Mucosa of gallbladder (tissue), 1 donor: ENCODE data around the gene KLHDC1. TPM values are rescaled to one million over a fixed set of nuclear protein-coding genes. Genes with fewer than 3 reads are reported as not detected.
A peak's percentile ranks its signal among the peaks of the same experiment; 100 is the strongest.
"Not testable (repeated sequence)": the region's sequence is repeated elsewhere in the genome, so short reads cannot be mapped to it uniquely, and the experiment has no call there.

ENCODE experiments used
- DNase-seq: peaks from one replicate; pipeline ENCODE4 v3.0.0-alpha.2; 2020; ENCODE audit warnings: low spot score
- total RNA-seq: library from RNA; stranded (reverse); gene quantifications from one replicate; pipeline ENCODE4 v1.2.1, GENCODE V29; 2021
- donor health status: DM: no; HTN: no; CAD: no.

The KLHDC1 gene, protein sequence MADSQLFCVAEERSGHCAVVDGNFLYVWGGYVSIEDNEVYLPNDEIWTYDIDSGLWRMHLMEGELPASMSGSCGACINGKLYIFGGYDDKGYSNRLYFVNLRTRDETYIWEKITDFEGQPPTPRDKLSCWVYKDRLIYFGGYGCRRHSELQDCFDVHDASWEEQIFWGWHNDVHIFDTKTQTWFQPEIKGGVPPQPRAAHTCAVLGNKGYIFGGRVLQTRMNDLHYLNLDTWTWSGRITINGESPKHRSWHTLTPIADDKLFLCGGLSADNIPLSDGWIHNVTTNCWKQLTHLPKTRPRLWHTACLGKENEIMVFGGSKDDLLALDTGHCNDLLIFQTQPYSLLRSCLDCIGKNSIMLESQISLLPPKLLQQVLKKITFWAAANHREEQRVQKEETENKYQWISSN
- 5.2 TPM for total RNA-seq

DNA sequence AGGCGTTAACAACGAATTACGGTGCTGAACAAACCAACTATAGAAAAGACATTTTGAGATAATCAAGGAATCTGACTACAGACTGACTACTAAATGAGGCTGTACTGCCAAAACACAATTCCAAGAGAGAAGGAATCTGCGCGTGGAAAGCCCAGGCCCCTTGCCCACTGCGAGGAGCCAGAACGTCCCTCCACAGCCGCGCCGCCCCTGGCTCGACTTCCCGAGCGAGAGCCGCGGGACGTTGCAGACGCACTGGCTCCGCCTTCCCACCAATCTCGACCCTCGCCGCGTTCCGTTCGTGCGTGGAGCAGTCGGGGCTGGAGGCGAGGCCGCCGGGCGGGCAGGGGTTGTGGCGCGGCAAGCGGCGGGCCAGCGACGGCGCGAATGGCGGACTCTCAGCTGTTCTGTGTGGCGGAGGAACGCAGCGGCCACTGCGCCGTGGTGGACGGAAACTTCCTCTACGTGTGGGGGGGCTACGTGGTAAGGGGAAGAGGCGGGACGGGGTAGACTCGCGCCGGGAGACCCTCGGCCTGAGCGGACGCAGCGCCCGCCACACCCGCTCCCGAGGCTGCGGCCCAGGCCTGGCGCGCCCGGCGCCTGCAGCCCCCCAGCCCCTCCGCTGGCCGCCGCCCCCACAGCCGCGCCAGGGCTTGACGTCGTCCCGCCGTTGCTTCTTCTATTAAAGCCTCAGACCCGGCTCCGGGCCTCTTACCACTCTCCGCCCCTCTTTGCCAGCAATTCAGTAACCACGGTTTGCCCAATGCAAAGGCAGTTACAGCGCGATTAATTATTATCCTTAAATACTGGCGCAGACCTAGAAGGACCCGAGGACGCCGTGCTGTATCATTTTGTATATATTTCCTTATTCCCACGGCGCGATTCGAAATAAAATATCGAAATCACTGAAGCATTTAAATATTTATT, at the start of gene KLHDC1:
Gene KLHDC1 (plus strand): TSS at position 310 of the 924 bp plus-strand sequence. CDS start 75 bp downstream, at position 385.
- peak; percentile 84 for DNase-seq

DNA sequence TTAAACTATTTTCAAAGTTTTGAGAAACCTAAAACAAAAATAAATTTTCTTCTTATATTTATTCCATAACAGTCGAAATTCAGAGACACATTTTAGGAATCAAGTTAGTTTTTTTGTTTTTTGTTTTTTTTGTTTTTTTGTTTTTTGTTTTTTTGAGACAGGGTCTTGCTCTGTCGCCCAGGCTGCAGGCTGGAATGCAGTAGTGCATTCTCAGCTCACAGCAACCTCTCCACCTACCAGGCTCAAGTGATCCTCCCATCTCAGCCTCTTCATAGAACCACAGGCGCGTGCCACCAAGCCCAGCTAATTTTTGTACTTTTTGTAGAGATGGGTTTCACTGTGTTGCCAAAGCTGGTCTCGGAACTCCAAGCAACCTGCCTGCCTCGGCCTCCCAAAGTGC, 39.4 kb upstream of the KLHDC1 start:
- no peak for DNase-seq

DNA sequence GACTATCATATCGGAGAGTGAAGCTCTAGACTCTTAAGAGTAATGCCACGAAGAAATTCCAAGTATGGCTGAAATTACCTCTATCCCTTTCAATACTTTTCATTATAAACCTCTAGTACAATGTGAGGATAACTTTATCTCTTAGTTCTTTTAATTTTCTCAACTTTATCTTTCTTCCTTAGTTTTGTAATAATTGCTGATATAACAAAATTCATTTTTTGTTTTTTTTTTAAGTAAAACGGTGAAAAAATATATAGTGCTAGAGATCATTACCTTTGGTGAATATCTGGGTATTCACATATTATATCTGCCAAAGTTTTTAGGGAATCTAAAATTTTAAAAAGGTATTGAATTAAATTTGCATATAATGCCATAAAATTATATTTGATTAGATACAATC, 38.4 kb upstream of the KLHDC1 start:
- DNase-seq, result no peak

DNA sequence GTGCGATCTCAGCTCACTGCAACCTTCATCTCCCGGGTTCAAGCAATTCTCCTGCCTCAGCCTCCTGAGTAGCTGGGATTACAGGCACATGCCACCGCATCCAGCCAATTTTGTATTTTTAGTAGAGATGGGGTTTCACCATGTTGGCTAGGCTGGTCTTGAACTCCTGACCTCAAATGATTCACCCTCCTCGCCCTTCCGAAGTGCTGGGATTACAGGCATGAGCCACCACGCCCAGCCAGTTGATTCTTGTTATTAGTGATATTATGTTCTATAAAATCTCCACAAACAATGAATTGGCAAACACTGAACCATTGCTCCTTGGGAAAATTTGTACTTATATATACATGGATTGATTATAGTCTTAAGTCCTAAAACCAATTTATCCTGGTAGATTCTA, 35.4 kb upstream of the KLHDC1 start:
- DNase-seq, result not testable (repeated sequence)

DNA sequence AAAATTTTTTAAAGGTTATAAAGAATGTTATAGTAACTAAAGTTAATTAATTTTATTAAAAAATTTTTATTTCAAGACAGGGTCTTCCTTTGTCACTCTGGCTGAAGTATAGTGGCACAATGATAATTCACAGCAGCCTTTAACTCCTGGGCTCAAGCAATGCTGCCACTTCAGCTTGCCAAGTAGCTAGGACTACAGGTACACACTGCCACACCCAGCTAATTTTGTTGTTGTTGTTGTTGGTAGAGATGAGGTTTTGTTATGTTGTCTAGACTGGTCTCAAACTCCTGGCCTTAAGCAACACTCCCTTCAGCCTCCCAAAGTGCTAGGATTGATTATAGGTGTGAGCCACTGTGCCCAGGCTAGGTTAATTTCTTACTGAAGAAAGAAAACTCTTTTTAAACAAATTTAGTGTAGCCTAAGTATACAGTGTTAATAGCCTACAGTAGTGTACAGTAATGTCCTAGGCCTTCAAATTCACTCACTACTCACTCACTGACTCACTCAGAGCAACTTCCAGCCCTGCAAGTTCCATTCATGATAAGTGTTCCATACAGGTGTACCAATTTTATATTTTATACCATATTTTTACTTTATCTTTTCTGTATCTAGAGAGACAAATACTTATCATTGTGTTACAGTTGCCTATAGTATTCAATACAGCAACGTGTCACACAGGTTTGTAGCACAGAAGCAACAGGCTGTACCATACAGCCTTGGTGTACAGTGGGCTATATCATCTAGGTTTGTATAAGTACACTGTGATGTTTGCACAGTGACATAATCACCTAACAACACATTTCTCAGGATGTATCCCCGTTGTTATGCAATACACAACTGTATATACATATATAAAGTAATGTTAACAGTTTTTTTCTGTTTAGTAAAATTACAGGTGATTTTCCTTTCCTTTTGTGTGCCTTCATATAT, 33.1 kb upstream of the KLHDC1 start:
- no peak for DNase-seq

DNA sequence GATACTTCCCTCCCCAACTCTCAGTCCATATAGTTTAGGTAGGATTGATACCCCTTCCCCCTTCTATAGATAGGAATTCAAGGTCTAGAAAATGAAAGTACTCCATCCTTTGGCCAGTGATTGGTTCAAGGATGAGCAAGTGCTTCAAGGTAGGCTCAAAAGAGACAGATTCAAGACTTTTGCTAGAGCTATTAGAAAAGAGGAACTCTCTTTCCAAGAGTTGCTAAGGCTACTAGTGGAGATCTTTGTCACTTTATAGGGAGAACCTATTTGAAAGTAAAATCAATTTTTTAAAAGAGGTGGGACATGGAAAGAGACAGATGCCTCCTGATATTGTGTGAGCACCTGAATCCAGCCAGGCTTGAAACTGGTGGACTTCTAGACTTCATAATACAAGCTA, 22.4 kb upstream of the KLHDC1 start:
- no peak for DNase-seq

DNA sequence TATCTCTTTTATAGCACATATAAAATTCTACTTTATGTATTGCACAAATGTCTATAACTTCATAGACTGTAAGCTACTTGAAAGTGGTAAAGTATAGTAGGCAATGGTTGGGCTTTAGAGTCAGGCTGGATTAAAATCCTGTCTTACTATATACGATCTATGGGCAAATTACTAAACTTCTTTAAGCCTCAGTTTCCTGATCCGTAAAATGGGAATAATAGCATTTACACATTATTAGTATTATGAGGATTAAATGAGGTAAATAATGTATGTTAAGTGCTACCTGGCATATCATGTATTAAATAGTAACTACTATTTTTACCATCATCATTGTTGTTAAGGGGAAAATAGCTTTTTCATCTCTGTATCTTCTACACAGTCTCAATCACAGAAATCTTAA, 19.3 kb upstream of the KLHDC1 start:
- no peak for DNase-seq

DNA sequence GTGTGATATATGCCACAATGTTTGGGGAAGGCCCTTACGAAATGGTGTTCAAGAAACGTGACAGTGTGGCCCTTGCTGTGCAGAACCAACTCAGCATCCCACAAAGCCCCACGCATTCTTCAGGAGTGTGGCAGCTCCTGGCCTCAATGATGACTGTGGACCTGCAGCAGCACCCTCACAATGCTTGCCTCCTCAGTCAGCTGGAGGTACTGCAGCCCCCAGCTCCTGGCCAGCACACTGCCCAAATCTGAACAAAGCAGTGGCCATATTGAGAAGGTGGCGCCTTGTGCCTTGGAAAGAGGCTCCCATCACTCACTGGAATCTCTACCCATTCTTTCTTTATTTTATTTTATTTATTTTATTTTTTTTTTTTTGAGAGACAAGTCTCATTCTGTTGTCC, 15.3 kb upstream of the KLHDC1 start:
- DNase-seq, result no peak

DNA sequence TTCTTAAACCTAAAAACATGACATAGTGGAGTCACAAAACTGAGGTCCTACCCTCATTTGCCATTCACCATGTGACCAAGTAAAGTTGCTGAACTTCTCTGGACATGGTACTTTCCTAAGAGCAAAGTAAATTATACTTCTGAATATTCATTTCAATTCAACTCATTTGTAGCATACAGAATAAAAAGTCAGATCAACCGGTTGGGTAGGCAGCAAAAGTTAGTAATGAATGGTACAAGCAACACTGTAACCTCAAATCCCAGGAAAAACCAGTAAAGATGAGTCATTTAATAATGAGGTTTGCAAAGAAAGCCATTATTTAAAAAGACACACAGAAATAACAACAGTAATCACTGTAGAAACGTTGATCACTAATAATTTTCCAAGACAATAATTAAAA, 13.6 kb upstream of the KLHDC1 start:
- DNase-seq, result no peak

DNA sequence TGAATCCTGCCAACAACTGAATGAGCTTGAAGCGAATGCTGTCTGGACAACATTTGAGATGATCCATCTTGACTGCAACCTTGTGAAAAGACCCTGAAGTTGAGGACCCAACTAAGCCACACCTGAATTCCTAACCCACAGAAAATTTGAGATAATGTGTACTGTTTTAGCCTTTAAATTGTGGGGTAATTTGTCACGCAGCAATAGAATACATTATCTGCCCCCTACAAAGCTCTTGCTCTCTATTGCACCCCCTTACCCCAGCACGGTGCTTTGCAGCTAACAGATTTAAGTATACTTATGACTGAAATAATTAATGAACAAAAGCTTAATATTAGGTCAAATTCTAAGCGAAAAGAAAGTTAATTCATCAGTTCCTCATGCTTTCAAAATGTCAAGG, 6.5 kb upstream of the KLHDC1 start:
- DNase-seq, result no peak

DNA sequence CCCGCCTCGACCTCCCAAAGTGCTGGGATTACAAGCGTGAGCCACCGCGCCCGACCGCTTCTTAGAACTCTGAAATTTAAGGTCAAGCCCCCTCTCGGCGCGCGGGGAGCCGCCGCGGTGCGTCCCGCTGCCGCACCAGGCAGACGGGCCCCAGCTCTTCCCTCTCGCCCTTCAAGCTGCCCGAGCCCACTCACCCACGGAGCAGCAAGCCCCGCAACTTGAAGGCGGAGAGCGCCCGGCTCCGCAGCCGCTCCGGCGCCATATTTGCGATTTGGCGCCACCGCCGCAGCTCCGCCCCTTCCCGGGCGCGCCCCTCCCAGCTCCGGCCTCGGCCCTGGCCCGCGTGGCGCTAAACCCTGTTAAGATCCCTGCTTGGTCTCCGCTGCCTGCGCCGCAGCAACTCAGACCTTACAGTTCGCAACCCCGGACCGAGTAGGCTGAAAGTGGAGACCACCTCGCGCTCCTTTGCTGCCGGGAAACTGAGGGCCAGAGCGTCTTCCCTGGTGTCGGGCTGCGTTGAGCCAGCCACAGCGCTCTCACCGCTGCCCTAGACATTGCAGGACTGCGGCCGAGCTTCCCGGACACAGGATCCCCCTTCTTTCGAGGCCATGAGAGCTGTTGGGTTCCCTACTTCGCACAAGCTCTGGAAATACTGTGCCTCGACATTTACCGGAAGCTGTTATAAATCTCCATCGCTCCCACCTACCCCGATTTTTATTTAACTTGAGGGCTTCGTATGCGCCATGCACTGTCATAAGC, 4.8 kb upstream of the KLHDC1 start, which contains the start of gene POLE2:
Gene POLE2 (minus strand): TSS at position 273 of the 759 bp plus-strand sequence. CDS start 11 bp downstream, at position 262.
- DNase-seq, result peak; percentile 58

DNA sequence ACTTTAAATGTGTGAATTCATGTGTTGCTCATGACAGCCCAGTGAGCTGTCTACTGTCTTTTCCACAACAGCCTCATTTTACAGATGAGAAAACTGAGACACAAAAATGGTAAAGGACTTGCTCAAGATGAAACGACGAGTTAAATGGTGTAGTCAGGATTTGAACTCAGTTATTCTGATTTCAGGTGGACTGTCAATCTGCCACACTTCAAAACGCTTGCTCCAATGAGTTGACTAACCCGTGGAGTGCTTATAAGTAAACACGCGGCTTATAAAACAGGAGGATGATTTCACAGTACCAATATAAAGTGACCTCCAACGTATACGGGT, 4.3 kb upstream of the KLHDC1 start:
- no peak for DNase-seq

DNA sequence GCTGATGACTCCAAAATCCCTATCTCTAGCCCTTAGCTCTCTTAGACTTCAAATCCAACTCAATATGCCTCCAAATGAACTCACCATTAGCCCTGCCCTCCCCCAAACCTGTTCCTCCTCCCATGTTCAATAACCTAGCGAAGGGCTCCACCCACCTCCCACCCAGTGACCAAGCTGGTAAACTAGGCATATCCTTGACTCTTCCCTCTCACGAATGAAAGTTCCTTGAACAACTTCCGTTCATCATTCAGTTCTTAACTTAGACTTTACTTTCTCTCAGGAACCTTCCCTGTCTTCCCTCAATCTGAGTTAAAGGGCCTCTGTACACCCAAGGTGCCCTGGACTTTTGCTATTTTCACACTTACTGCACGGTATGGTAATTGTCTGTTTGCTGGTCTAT, 1.9 kb upstream of the KLHDC1 start:
- DNase-seq, result no peak

DNA sequence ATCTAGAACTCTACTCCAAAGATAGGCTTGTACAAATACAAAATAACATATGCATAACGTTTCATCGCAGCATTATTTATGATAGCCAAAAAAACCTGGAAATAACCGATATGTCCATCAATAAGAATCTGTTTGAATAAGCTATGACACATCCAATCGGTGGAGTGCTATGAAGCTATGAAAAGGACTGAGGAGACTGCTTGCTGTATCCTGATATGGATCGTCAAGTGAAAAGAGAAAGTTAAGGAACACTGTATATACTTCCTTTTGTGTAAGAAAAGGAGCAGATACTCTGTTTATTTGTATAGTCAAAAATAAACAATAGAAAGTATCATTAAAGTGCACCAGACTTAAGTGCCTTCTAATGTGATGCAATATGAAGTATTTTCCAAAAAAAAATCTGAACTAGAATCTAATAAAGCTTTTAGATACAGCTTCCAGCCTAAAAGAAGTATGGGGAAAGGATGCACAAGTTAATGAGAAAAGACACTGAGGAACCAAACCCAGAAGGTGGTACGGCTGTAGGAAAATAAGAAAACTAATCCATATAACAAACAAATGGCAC, 645 bp upstream of the KLHDC1 start:
- DNase-seq, result no peak

DNA sequence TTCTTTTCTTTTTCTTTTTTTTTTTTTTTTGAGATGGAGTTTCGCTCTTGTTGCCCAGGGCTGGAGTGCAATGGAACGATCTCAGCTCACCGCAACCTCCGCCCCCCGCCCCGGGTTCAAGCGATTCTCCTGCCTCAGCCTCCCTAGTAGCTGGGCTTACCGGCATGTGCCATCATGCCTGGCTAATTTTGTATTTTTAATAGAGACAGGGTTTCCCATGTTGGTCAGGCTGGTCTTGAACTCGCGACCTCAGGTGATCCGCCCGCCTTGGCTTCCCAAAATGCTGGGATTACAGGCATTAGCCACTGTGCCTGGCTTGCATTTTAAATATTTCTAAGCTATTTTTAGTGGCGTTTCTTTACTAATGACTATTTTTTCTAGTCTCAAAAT, 810 bp downstream of the KLHDC1 start:
- DNase-seq, result not testable (repeated sequence)

DNA sequence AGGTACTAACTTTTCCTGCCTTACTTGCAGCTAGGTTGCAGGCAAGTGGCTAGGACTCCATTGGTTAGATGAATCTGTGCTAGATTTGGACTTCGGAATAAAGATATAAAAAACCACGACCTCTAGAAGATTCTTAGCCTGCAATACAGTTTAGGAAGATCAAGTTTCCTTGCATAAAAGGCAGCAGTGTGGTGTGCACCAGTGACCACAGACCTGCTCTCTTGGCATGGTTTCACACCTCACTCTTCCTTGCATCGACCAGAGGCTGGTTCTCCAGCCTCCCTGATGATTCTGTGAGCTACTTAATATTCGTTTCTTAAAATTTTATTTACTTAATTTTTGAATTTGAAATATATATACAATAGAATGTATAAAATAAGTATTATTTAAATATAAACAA, 9.8 kb downstream of the KLHDC1 start:
- no peak for DNase-seq

DNA sequence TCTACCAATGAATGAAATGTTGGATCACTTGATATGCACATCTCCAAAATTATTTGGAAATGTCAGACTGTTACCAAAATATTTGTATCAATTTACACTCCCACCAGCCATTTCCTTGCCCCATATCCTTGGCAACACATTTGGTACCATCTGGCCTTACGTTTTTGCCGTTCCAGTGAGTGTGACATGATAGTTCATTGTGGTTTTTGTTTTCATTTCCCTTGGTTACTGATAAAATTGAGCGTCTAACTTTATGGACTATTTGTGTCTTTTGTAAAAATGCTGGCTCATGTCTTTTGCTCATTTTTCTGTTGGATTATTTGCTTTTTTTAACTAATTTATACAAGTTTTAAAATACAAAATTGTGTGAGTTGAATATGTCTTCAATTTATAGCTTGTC, 11.0 kb downstream of the KLHDC1 start:
- DNase-seq, result no peak

DNA sequence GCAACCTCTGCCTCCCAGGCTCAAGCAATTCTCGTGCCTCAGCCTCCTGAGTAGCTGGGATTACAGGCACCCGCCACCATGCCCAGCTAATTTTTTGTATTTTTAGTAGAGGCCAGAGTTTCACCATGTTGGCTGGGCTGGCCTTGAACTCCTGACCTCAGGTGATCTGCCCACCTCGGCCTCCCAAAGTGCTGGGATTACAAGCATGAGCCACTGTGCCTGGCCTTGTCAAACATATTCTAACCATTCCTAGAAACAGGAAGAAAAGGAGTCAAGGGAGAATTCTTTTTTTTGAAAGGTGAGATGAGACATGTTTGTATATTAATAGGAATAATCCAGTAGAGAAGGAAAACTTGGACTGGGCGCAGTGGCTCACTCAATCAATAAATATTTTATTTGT, 11.6 kb downstream of the KLHDC1 start:
- not testable (repeated sequence) for DNase-seq

DNA sequence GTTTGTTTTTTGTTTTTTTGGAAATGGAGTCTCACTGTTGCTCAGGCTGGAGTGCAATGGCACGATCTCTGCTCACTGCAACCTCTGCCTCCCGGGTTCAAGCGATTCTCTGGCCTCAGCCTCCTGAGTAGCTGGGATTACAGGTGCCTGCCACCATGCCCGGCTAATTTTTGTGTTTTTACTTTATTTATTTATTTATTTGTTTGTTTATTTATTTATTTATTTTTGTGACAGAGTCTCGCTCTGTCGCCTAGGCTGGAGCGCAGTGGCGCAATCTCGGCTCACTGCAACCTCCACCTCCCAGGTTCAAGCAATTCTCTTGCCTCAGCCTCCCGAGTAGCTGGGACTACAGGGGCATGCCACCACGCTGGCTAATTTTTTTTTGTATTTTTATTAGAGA, 18.1 kb downstream of the KLHDC1 start:
- DNase-seq, result not testable (repeated sequence)

DNA sequence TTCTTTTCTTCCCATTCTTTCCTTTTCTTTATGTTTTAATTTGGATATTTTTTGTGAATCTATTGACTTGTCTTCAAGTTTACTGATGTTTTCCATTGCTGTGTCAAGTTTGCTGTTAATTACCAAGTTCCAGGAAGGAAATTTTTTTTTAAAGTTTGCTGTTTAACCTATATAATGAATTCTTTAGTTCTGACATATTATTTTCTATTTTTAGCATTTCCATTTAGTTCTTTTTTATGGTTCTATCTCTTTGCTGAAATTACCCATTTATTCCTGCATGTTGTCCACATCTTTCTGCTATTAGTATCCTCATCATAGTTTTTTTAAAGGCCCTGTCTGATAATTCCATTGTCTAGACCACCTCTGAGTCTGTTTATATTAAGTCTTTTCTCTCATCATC, 27.8 kb downstream of the KLHDC1 start:
- DNase-seq, result no peak
